CD4-positive, CD25-positive, alpha-beta regulatory T cell (primary cell): ENCODE results near the gene TCAF1. TPM values are rescaled to one million over a fixed set of nuclear protein-coding genes. Genes with fewer than 3 reads are reported as not detected.
"Not testable (repeated sequence)": the region's sequence is repeated elsewhere in the genome, so short reads cannot be mapped to it uniquely, and the experiment has no call there.

ENCODE experiments used
- ATAC-seq, 2 donors: fragments of 150-1000 bp; cut with Tn5 transposase; one replicate each; pipeline ENCODE4 v1.10.0; 2021; ENCODE audit warnings: low read depth in 2 of 2, moderate number of reproducible peaks in 2 of 2, moderate library complexity in 1 of 2
- DNase-seq, 3 donors: peaks; one replicate each; pipeline versions ENCODE4 v3.0.0 to v3.0.0-alpha.2; 2012 to 2022; ENCODE audit warnings: mixed read lengths in 1 of 3
- H3K27ac ChIP-seq: one replicate; pipeline ENCODE4 v1.7.0; 2013; ENCODE audit warnings: mild to moderate bottlenecking, low read length; ENCODE audit not compliant: insufficient read depth, poor library complexity, severe bottlenecking
- H3K27me3 ChIP-seq: one replicate; pipeline ENCODE4 v1.7.0; 2013; ENCODE audit warnings: low read length; ENCODE audit not compliant: control insufficient read depth, insufficient read depth
- H3K36me3 ChIP-seq: one replicate; pipeline ENCODE4 v1.7.0; 2013; ENCODE audit warnings: mild to moderate bottlenecking, low read length, moderate library complexity; ENCODE audit not compliant: control insufficient read depth, insufficient read depth
- H3K4me1 ChIP-seq: 2 replicates; pipeline ENCODE4 v1.7.0; 2013; ENCODE audit warnings: mild to moderate bottlenecking, low read length; ENCODE audit not compliant: insufficient read depth, control insufficient read depth, poor library complexity, severe bottlenecking
- H3K4me3 ChIP-seq: one replicate; pipeline ENCODE4 v1.7.0; 2013; ENCODE audit warnings: low read depth, mild to moderate bottlenecking, low read length, moderate library complexity
- H3K9me3 ChIP-seq, 2 experiments: 1 replicate in 1 of 2; 2 replicates in 1 of 2; pipeline ENCODE4 v1.7.0; 2013; ENCODE audit warnings: low read length in 2 of 2, mild to moderate bottlenecking in 1 of 2, moderate library complexity in 1 of 2; ENCODE audit not compliant: control insufficient read depth in 2 of 2
- H3K27ac Mint-ChIP-seq, 3 donors: one replicate each; pipeline ENCODE4 v1.8.0; 2020 to 2022; ENCODE audit warnings: mild to moderate bottlenecking in 3 of 3, mixed read lengths in 3 of 3, moderate library complexity in 2 of 3
- H3K27me3 Mint-ChIP-seq: one replicate; pipeline ENCODE4 v1.8.0; 2022; ENCODE audit warnings: mild to moderate bottlenecking, mixed read lengths
- H3K36me3 Mint-ChIP-seq: one replicate; pipeline ENCODE4 v1.8.0; 2020; ENCODE audit warnings: mixed read lengths
- H3K4me1 Mint-ChIP-seq, 4 donors: one replicate each; pipeline ENCODE4 v1.8.0; 2020 to 2022; ENCODE audit warnings: mixed read lengths in 4 of 4, mild to moderate bottlenecking in 1 of 4
- H3K4me3 Mint-ChIP-seq, 4 donors: one replicate each; pipeline ENCODE4 v1.8.0; 2020 to 2022; ENCODE audit warnings: mild to moderate bottlenecking in 4 of 4, mixed read lengths in 4 of 4, moderate library complexity in 3 of 4
- H3K9me3 Mint-ChIP-seq, 7 donors: one replicate each; pipeline ENCODE4 v1.8.0; 2020 to 2022; ENCODE audit warnings: mixed read lengths in 7 of 7, mild to moderate bottlenecking in 3 of 7, moderate library complexity in 2 of 7
- polyA plus RNA-seq, 4 donors: library from polyadenylated mRNA; unstranded; fragments of 300-500 nt; fragmentation: Illumina TruSeq; gene quantifications; one replicate each; pipeline ENCODE4 v1.2.3, GENCODE V29; 2021
- total RNA-seq: library from RNA; stranded (reverse); gene quantifications from one replicate; pipeline ENCODE4 v1.2.3, GENCODE V29; 2022

Gene TCAF1
- total and polyA plus RNA-seq, 5 donors from 2014 or later, result 5.6 to 13.0 (median 9.6) TPM

GRCh38 chr7:143878884-143879283 is 23.1 kb downstream of the TCAF1 start:
- peaks cover 13% of the 10 kb centered on the region for H3K36me3 Mint-ChIP-seq
- no peak overlapping the region for H3K27ac ChIP-seq
- peaks cover 2 to 10% (median 9%) of the 10 kb centered on the region in 4 donors for H3K4me1 Mint-ChIP-seq
- H3K4me3 ChIP-seq, result no peak overlapping the region
- H3K27me3 ChIP-seq, result peaks cover 3% of the 10 kb centered on the region
- no peak for ATAC-seq
- H3K27ac Mint-ChIP-seq, result no peak overlapping the region
- H3K9me3 ChIP-seq, result no peaks in the 10 kb centered on the region
- no peaks in the 10 kb centered on the region for H3K4me1 ChIP-seq
- no peaks in the 10 kb centered on the region for H3K36me3 ChIP-seq
- no peak overlapping the region for H3K4me3 Mint-ChIP-seq
- peaks cover 15% of the 10 kb centered on the region for H3K27me3 Mint-ChIP-seq
- no peak for DNase-seq
- H3K9me3 Mint-ChIP-seq, result peaks cover 0 to 3% (median 0%) of the 10 kb centered on the region in 7 donors

- Histone ChIP-seq H3K4me1 (no peaks in the 10 kb centered on the region), H3K4me3 (no peak overlapping the region), H3K27ac (no peak overlapping the region), H3K9me3 (no peaks in the 10 kb centered on the region), H3K36me3 (no peaks in the 10 kb centered on the region), H3K27me3 (no peaks in the 10 kb centered on the region)
- Mint-ChIP-seq H3K27ac (no peak overlapping the region), H3K9me3 (peaks cover 0 to 1% (median 0%) of the 10 kb centered on the region in 7 donors), H3K4me1 (peaks cover 0 to 7% (median 2%) of the 10 kb centered on the region in 4 donors), H3K36me3 (peaks cover 13% of the 10 kb centered on the region), H3K4me3 (no peak overlapping the region), H3K27me3 (peaks cover 5% of the 10 kb centered on the region)
- DNase-seq, result no peak
- no peak for ATAC-seq
Observed at GRCh38 chr7:143877098-143877497, 24.9 kb downstream of the TCAF1 start.

GRCh38 chr7:143876218-143876617 is 25.8 kb downstream of the TCAF1 start:
- Mint-ChIP-seq H3K9me3 (peaks cover 0 to 1% (median 0%) of the 10 kb centered on the region in 7 donors), H3K27ac (no peak overlapping the region), H3K4me3 (no peak overlapping the region), H3K27me3 (peaks cover 2% of the 10 kb centered on the region), H3K36me3 (peaks cover 13% of the 10 kb centered on the region), H3K4me1 (peaks cover 0 to 7% (median 2%) of the 10 kb centered on the region in 4 donors)
- Histone ChIP-seq H3K27ac (no peak overlapping the region), H3K9me3 (no peaks in the 10 kb centered on the region), H3K36me3 (no peaks in the 10 kb centered on the region), H3K4me3 (no peak overlapping the region), H3K4me1 (no peaks in the 10 kb centered on the region), H3K27me3 (no peaks in the 10 kb centered on the region)
- DNase-seq (no peak), ATAC-seq (no peak)

- H3K4me3 ChIP-seq, H3K4me1 Mint-ChIP-seq, H3K9me3 Mint-ChIP-seq, H3K4me3 Mint-ChIP-seq, H3K27ac Mint-ChIP-seq, ATAC-seq, H3K27ac ChIP-seq, DNase-seq, H3K36me3 ChIP-seq, H3K4me1 ChIP-seq, H3K9me3 ChIP-seq, H3K27me3 Mint-ChIP-seq, H3K27me3 ChIP-seq: not testable (repeated sequence)
- H3K36me3 Mint-ChIP-seq, result peaks cover 13% of the 10 kb centered on the region
Observed at GRCh38 chr7:143873242-143873641, 28.7 kb downstream of the TCAF1 start.

- H3K9me3 Mint-ChIP-seq, ATAC-seq, H3K4me3 ChIP-seq, H3K9me3 ChIP-seq, H3K4me3 Mint-ChIP-seq, H3K27me3 Mint-ChIP-seq, DNase-seq, H3K27ac ChIP-seq, H3K4me1 Mint-ChIP-seq, H3K36me3 ChIP-seq, H3K4me1 ChIP-seq, H3K27me3 ChIP-seq, H3K27ac Mint-ChIP-seq: not testable (repeated sequence)
- peaks cover 13% of the 10 kb centered on the region for H3K36me3 Mint-ChIP-seq
Observed at GRCh38 chr7:143871534-143871933, 30.4 kb downstream of the TCAF1 start.

- not testable (repeated sequence) for H3K4me3 ChIP-seq, H3K4me1 ChIP-seq, H3K36me3 Mint-ChIP-seq, H3K27ac ChIP-seq, H3K4me1 Mint-ChIP-seq, H3K9me3 ChIP-seq, H3K27me3 Mint-ChIP-seq, H3K4me3 Mint-ChIP-seq, DNase-seq, H3K27ac Mint-ChIP-seq, H3K9me3 Mint-ChIP-seq, H3K36me3 ChIP-seq, H3K27me3 ChIP-seq, ATAC-seq
Observed at GRCh38 chr7:143857994-143858393, 44.0 kb downstream of the TCAF1 start.

GRCh38 chr7:143855443-143855842 is 46.5 kb downstream of the TCAF1 start:
- not testable (repeated sequence) for H3K4me3 ChIP-seq, H3K4me1 ChIP-seq, H3K36me3 ChIP-seq, DNase-seq, H3K4me1 Mint-ChIP-seq, ATAC-seq, H3K4me3 Mint-ChIP-seq, H3K9me3 ChIP-seq, H3K9me3 Mint-ChIP-seq, H3K27ac ChIP-seq, H3K27ac Mint-ChIP-seq, H3K27me3 Mint-ChIP-seq, H3K27me3 ChIP-seq, H3K36me3 Mint-ChIP-seq

GRCh38 chr7:143850682-143851081 is 51.3 kb downstream of the TCAF1 start:
- no peaks in the 10 kb centered on the region for H3K36me3 Mint-ChIP-seq
- H3K27me3 ChIP-seq, result peaks cover 2% of the 10 kb centered on the region
- no peaks in the 10 kb centered on the region for H3K9me3 Mint-ChIP-seq
- H3K4me1 Mint-ChIP-seq, result no peaks in the 10 kb centered on the region
- peaks cover 0 to 5% of the 10 kb centered on the region in 2 experiments for H3K9me3 ChIP-seq
- no peak overlapping the region for H3K4me3 Mint-ChIP-seq
- ATAC-seq (no peak), DNase-seq (no peak)
- H3K36me3 ChIP-seq, result no peaks in the 10 kb centered on the region
- no peaks in the 10 kb centered on the region for H3K4me1 ChIP-seq
- H3K27ac ChIP-seq, result no peak overlapping the region
- no peaks in the 10 kb centered on the region for H3K27me3 Mint-ChIP-seq
- H3K27ac Mint-ChIP-seq, result no peak overlapping the region
- H3K4me3 ChIP-seq, result no peak overlapping the region
